Naive B cell (primary cell): ENCODE results near the gene CRACDL. TPM values are rescaled to one million over a fixed set of nuclear protein-coding genes. Genes with fewer than 3 reads are reported as not detected.

Experiments used
- ATAC-seq, 2 donors: fragments of 150-1000 bp; cut with Tn5 transposase; 2 replicates each; pipeline ENCODE4 v1.10.0; 2021; ENCODE audit warnings: low read depth in 2 of 2, mild to moderate bottlenecking in 2 of 2, moderate library complexity in 2 of 2
- DNase-seq: peaks from one replicate; pipeline ENCODE4 v3.0.0; 2022
- H3K27ac Mint-ChIP-seq, 6 donors: one replicate each; pipeline ENCODE4 v1.8.0; 2020 to 2022; ENCODE audit warnings: mild to moderate bottlenecking in 6 of 6, mixed read lengths in 6 of 6, moderate library complexity in 5 of 6, inconsistent platforms in 2 of 6
- H3K27me3 Mint-ChIP-seq, 3 donors: one replicate each; pipeline ENCODE4 v1.8.0; 2021 to 2022; ENCODE audit warnings: mixed read lengths in 3 of 3, mild to moderate bottlenecking in 1 of 3
- H3K36me3 Mint-ChIP-seq, 2 donors: one replicate each; pipeline ENCODE4 v1.8.0; 2020 to 2022; ENCODE audit warnings: mixed read lengths in 2 of 2, inconsistent platforms in 1 of 2, mild to moderate bottlenecking in 1 of 2
- H3K4me1 Mint-ChIP-seq, 3 donors: one replicate each; pipeline ENCODE4 v1.8.0; 2020 to 2022; ENCODE audit warnings: mixed read lengths in 3 of 3, inconsistent platforms in 1 of 3, mild to moderate bottlenecking in 1 of 3, moderate library complexity in 1 of 3
- H3K4me3 Mint-ChIP-seq, 8 donors: one replicate each; pipeline ENCODE4 v1.8.0; 2020 to 2022; ENCODE audit warnings: mild to moderate bottlenecking in 8 of 8, mixed read lengths in 8 of 8, moderate library complexity in 8 of 8, inconsistent platforms in 2 of 8
- H3K9me3 Mint-ChIP-seq, 7 donors: one replicate each; pipeline ENCODE4 v1.8.0; 2020 to 2022; ENCODE audit warnings: mixed read lengths in 7 of 7, mild to moderate bottlenecking in 5 of 7, inconsistent platforms in 2 of 7, moderate library complexity in 1 of 7
- polyA plus RNA-seq, 6 donors: library from polyadenylated mRNA; unstranded; fragments of 300-500 nt; fragmentation: Illumina TruSeq; gene quantifications; one replicate each; pipeline ENCODE4 v1.2.3, GENCODE V29; 2021; ENCODE audit warnings: low read depth in 6 of 6

The CRACDL gene
- polyA plus RNA-seq, 6 donors from 2014 or later = not detected

DNA sequence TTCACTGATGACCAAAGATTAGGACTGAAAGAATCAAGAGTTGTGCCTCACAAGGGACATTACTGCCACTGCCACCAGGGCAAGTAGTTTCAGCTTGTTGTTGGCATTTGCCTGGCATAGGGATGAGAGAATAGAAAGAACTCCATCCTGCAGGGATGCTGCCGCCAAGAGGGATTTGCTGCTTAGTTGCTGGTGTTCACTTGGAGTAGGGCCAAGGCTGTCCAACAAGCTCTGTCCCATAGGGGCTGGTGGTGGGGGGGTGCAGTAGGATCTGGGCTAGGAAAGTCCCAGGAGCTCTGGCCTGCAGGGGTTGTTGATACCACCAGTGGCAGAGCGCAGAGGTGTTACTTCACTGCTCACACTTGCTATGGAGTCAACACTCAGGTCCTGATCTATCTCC lies 120.2 kb downstream of the CRACDL start:
- Mint-ChIP-seq H3K36me3 (no peaks in the 10 kb centered on the region), H3K9me3 (peaks cover 0 to 7% (median 2%) of the 10 kb centered on the region in 7 donors), H3K27me3 (peaks cover 20 to 28% (median 24%) of the 10 kb centered on the region in 3 donors), H3K27ac (peak overlapping the region in 1 of 6 donors; percentile 73), H3K4me1 (no peaks in the 10 kb centered on the region), H3K4me3 (no peak overlapping the region)
- ATAC-seq (no peak), DNase-seq (no peak)

DNA sequence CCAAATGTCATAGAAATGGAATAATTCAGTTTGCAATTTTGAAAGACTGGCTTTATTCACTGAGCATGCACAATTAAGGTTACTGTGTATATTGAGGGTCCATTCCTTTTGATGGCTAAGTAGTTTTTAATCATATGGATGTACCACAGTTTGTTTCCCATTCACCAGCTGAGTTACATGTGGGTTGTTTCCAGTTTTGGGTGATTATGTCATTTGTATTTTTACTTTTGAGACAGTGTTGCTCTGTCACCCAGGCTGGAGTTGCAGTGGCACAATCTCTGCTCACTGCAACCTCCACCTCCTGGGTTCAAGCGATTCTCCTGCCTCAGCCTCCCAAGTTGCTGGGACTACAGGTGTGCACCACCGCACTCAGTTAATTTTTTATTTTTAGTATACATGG lies 124.3 kb downstream of the CRACDL start:
- ATAC-seq = no peak
- no peaks in the 10 kb centered on the region for H3K36me3 Mint-ChIP-seq
- DNase-seq = no peak
- no peak overlapping the region for H3K27ac Mint-ChIP-seq
- no peak overlapping the region for H3K4me3 Mint-ChIP-seq
- no peaks in the 10 kb centered on the region for H3K4me1 Mint-ChIP-seq
- H3K27me3 Mint-ChIP-seq = peaks cover 32 to 47% (median 35%) of the 10 kb centered on the region in 3 donors
- H3K9me3 Mint-ChIP-seq = peaks cover 0 to 7% (median 2%) of the 10 kb centered on the region in 7 donors

DNA sequence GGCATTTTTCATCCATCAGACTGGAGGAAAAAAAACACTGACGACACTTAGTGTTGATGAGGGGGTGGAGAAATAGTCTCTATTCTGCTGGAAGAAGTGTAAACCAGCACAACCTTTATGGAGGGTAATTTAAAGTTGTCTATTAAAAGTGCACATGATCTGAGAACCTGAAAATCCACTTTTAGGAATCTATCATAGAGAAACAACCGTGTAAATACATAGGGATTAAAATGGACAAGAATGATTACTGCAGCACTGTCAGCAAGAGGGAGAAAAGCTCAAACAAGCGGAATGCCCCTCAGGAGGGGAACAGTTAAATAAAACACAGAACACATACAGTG lies 125.5 kb downstream of the CRACDL start:
- Mint-ChIP-seq H3K27me3 (peaks cover 26 to 36% (median 29%) of the 10 kb centered on the region in 3 donors), H3K27ac (no peak overlapping the region), H3K4me1 (no peaks in the 10 kb centered on the region), H3K9me3 (peaks cover 0 to 7% (median 2%) of the 10 kb centered on the region in 7 donors), H3K36me3 (no peaks in the 10 kb centered on the region), H3K4me3 (no peak overlapping the region)
- ATAC-seq (no peak), DNase-seq (no peak)

DNA sequence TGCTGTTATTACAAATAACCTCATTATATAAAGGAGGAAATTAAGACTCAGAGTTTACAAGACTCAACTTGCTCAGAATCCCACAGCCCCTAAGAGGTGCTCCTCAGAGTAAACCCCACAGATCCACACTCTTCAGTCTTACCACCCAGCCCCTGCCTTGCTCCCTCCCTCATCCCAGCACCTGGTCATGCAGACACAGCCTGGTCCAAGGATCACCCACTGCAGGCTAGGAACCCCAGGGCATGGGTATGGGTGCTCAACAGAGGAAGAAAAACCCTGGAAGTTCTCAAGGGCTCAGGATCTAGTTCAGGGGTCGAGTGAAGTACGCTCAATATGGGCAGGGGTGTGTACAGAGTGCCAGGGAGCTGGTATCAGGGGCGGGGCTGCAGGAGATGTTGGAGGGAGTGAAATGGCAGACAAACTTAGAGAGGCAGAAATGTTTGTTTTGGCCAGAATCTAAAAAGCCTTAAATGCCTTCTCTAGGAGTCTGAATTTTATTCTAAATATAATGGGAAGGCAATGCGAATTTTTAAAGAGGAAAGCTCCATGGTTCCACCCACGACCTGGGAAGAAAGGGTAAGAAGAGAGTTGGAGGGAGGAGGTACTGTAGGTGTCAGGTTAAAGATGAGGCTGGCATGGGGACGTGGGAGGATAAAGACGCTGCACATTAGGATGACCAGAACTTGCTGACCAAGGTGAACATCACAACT lies 126.0 kb downstream of the CRACDL start:
- ATAC-seq (no peak), DNase-seq (no peak)
- H3K4me1 Mint-ChIP-seq = no peaks in the 10 kb centered on the region
- peaks cover 0 to 7% (median 2%) of the 10 kb centered on the region in 7 donors for H3K9me3 Mint-ChIP-seq
- no peak overlapping the region for H3K27ac Mint-ChIP-seq
- H3K4me3 Mint-ChIP-seq = no peak overlapping the region
- peaks cover 20 to 30% (median 24%) of the 10 kb centered on the region in 3 donors for H3K27me3 Mint-ChIP-seq
- no peaks in the 10 kb centered on the region for H3K36me3 Mint-ChIP-seq

DNA sequence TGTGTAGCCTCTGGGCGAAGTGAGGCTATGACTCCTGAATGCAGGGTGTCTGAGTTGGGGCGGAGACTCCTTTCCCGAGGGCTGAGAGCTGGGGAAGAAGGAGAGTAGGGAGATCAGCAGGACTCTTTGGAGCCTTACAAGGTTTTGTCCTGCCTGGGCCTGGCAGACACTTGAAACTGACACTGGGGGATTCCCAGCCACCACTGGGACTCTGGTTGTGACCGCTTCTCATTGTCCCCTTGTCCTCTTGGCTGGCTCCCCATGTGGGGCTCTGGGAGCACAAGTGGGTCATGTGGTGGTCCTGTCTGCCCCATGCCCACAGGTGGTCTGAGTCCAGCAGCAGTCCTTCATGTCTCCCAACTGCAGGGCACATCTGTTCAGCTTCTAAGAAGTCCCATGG lies 126.9 kb downstream of the CRACDL start:
- H3K36me3 Mint-ChIP-seq = no peaks in the 10 kb centered on the region
- no peaks in the 10 kb centered on the region for H3K4me1 Mint-ChIP-seq
- peaks cover 20 to 25% (median 23%) of the 10 kb centered on the region in 3 donors for H3K27me3 Mint-ChIP-seq
- DNase-seq (no peak), ATAC-seq (no peak)
- H3K27ac Mint-ChIP-seq = no peak overlapping the region
- H3K4me3 Mint-ChIP-seq = no peak overlapping the region
- peaks cover 0 to 7% (median 2%) of the 10 kb centered on the region in 7 donors for H3K9me3 Mint-ChIP-seq

DNA sequence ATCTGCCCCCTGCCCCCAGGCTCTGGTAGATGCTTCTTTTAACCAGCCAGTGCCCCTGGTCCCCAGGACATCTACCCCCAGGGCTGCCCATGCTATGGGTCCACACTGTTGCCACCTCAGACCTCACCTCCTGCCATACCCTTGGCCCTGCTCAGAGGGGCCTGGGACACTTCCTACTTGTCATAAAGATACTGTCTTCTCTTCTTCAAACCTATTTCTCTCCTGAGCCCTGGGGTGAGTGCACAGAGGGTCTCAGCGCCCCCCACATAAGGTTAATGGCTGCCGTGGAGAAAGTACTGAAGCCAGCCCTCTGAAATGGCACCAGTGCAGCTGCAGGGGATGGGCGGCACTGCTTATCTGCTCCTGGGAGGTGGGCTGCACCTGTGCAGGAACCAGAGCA lies 127.5 kb downstream of the CRACDL start:
- Mint-ChIP-seq H3K27me3 (peaks cover 20 to 25% (median 23%) of the 10 kb centered on the region in 3 donors), H3K9me3 (peaks cover 0 to 7% (median 2%) of the 10 kb centered on the region in 7 donors), H3K36me3 (no peaks in the 10 kb centered on the region), H3K27ac (no peak overlapping the region), H3K4me1 (no peaks in the 10 kb centered on the region), H3K4me3 (no peak overlapping the region)
- ATAC-seq (no peak), DNase-seq (no peak)

DNA sequence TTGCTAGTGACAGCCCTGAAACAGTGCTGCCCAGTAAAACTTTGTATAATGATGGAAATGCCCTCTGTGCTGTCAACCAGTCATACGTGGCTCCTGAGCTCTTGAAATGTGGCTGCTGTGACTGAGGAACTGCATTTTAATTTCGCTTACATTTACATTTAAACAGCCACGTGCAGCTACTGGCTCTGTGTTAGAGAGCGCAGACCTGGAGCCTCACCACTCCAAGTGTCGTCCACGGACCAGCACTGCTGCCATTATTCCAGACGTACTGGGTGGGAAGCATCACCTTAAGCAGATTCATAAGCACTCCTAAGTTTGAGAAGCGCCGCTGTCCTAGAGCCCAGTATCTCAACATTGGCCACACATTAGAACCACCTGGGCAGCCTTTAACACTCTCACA lies 128.1 kb downstream of the CRACDL start:
- Mint-ChIP-seq H3K27ac (no peak overlapping the region), H3K4me3 (no peak overlapping the region), H3K36me3 (no peaks in the 10 kb centered on the region), H3K27me3 (peaks cover 20 to 25% (median 23%) of the 10 kb centered on the region in 3 donors), H3K4me1 (no peaks in the 10 kb centered on the region), H3K9me3 (peaks cover 0 to 7% (median 2%) of the 10 kb centered on the region in 7 donors)
- ATAC-seq = no peak
- DNase-seq = no peak

DNA sequence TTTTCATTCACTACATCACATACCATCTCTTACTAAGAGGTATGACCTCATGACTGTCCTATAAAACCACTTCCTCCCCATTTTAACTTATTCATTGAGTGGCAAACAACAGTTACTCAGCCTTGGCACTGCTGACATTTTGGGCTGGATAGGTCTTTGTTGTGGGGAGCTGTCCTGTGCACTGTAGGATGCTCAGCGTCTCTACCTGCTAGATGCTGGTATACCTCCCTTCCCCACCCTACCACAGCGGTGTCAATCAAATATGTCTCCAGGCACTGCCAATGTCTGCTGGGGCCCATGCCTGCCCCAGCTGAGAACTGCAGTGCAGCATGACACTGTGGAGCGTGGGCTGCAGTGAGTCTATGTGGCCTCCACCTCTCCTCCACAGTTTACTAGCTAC lies 128.8 kb downstream of the CRACDL start:
- no peak for ATAC-seq
- Mint-ChIP-seq H3K27ac (no peak overlapping the region), H3K4me3 (no peak overlapping the region), H3K9me3 (peaks cover 0 to 4% (median 0%) of the 10 kb centered on the region in 7 donors), H3K27me3 (peaks cover 20 to 25% (median 23%) of the 10 kb centered on the region in 3 donors), H3K36me3 (no peaks in the 10 kb centered on the region), H3K4me1 (no peaks in the 10 kb centered on the region)
- no peak for DNase-seq

DNA sequence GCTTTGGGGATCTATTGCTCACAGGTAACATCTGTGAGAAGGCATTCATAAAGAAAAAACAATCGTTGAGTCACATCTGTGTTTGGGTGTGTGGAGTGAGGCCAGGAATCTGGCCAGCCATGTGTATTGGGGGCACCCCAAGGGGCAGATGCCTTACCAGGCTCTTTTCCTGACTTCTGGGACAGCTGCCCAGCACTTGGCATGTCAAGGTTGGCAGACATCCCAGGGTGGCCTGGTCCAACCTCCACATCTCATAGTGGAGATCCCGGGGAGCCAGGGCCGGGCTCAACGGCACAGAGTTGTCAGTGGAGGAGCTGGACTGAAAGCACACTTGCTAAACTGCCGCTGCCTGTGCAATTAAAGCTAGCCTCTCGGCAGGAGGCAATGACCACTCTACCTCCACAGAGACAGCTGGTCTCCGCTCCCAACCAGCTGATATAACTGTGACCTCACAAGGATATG lies 129.8 kb downstream of the CRACDL start:
- Mint-ChIP-seq H3K27ac (no peak overlapping the region), H3K27me3 (peaks cover 20 to 27% (median 25%) of the 10 kb centered on the region in 3 donors), H3K9me3 (no peaks in the 10 kb centered on the region), H3K4me3 (no peak overlapping the region), H3K36me3 (no peaks in the 10 kb centered on the region), H3K4me1 (no peaks in the 10 kb centered on the region)
- DNase-seq (no peak), ATAC-seq (no peak)

DNA sequence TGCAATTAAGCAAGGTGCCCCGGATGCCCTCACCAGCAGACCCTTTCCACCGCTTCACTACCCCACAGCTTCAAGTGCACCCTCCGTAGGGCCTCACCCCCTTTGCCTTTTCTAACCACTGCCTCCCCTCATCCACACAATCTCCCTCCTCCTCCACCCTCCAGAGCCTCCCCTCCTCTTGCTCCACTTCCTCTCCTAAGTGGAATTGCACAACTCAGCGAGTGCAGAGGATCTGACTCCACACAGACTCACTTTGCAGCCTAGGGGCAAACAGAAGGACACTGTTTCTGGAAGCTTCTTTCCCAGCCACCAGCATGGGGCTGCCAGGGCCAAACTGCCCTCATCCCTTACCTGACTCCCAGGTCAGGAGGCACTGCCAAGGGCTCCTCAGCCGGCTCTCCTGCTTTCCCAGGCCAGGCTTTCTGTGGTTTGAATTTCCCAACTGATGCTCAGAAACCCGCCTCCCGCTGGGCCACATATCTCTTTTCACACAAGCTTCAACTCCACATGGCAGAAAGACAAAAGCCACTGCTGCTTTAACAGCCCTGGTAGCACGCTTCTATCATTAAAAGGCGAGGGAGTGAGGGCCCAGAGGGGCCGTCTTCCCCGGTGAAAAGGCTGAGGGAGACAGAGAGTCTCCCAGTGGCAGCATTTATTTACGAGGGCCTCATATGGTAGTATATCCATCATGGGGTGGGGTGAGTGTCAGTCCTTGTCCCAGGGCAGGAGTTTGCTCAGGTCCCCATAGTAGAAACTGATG lies 130.4 kb downstream of the CRACDL start:
- no peak overlapping the region for H3K4me3 Mint-ChIP-seq
- ATAC-seq (no peak), DNase-seq (no peak)
- no peaks in the 10 kb centered on the region for H3K4me1 Mint-ChIP-seq
- no peaks in the 10 kb centered on the region for H3K36me3 Mint-ChIP-seq
- H3K27me3 Mint-ChIP-seq = peaks cover 16 to 28% (median 21%) of the 10 kb centered on the region in 3 donors
- peak overlapping the region in 1 of 6 donors; percentile 47 for H3K27ac Mint-ChIP-seq
- H3K9me3 Mint-ChIP-seq = no peaks in the 10 kb centered on the region

DNA sequence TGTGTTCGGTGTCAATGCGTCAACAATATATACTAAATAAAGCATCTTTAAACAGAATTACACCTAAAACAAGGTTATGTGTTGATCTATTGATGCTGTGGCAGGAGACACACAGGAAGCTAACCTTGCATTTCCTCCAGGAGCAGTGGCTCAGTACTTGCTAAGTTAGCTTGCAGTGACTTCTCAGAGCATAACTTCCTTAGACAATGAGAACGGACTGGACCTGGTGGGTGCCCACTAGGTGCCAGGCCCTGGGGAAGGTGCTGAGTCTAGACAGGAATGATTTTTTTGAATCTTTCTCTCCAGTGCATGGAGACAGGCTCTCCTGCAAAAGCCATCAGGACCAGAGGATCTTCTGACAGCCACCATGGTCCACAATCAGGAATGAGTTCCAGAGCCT lies 131.3 kb downstream of the CRACDL start:
- Mint-ChIP-seq H3K4me3 (no peak overlapping the region), H3K36me3 (no peaks in the 10 kb centered on the region), H3K27me3 (peaks cover 14 to 24% (median 19%) of the 10 kb centered on the region in 3 donors), H3K4me1 (no peaks in the 10 kb centered on the region), H3K9me3 (no peaks in the 10 kb centered on the region), H3K27ac (no peak overlapping the region)
- DNase-seq (no peak), ATAC-seq (no peak)

DNA sequence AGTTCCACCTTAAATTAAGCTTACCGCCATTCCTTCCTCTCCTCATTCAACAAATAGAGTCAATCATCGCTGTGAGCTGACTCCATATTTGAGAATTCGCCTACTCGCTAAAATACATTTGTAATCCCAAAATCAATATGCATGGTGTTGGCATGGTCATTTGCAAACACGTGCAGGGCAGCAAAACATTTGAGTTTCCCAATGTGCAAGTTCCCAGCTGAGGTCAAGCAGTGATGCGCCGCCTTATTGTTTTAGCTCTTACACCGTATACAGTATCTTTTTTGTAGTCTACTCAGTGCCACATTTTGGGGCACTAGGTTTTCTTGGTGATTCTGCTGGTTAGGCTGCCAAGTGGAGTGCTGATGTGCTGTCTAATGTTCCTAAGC lies 131.8 kb downstream of the CRACDL start:
- no peak overlapping the region for H3K4me3 Mint-ChIP-seq
- peaks cover 19 to 21% (median 21%) of the 10 kb centered on the region in 3 donors for H3K27me3 Mint-ChIP-seq
- H3K27ac Mint-ChIP-seq = no peak overlapping the region
- ATAC-seq (no peak), DNase-seq (no peak)
- H3K36me3 Mint-ChIP-seq = no peaks in the 10 kb centered on the region
- no peaks in the 10 kb centered on the region for H3K9me3 Mint-ChIP-seq
- no peaks in the 10 kb centered on the region for H3K4me1 Mint-ChIP-seq

DNA sequence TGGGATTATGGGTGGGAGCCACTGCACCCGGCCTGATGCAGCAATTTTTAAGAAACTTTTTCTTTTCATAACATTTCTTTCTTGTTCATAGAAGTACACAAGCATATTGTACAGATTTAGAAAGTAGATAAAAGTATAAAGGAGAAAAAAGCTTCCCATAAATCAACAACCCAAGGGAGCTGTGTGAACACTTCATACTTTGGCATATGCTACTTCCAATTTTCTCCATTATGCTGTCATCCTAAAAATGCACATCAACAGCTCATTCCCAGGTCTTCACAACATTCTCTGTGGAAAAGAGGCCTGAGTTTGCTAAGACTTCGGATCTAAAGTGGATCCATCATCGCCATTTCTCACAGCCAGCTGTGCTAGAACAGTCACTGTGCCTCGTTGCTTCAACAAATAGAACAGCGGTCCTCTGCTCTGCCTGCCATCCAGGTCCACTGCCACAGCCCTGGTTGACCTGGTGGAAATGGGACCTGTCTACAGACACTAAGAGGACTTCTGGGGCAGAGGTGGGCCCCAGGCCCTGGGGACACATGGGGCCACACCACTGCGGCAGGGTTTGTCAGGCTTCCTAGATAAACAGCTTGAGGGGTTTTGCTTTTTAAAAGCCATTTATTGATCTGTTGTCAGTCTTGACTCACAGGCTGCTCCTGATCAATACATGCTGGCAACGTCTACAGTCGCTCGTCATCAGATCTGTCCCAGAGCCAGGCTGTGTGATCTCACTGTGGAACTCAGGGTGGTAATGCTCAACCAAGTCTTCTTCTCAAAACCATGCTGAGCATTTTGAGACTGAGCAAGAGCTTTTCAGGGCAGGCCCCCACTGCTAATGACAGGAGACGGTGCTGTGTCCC lies 132.4 kb downstream of the CRACDL start:
- Mint-ChIP-seq H3K4me3 (no peak overlapping the region), H3K4me1 (no peaks in the 10 kb centered on the region), H3K27ac (no peak overlapping the region), H3K9me3 (no peaks in the 10 kb centered on the region), H3K36me3 (no peaks in the 10 kb centered on the region), H3K27me3 (peaks cover 14 to 21% (median 20%) of the 10 kb centered on the region in 3 donors)
- ATAC-seq (no peak), DNase-seq (no peak)
